ENCODE measurements around the gene MRPS11.
"Not testable (repeated sequence)": the region's sequence is repeated elsewhere in the genome, so short reads cannot be mapped to it uniquely, and the experiment has no call there.

The MRPS11 gene

GRCh38 chr15:88454867-88455810 is 12.4 kb upstream of the MRPS11 start:
- peak in 1 of 3 experiments; percentile 36 for DNase-seq (ENCODE audit: low read depth in 3 of 3)

GRCh38 chr15:88456733-88457132 is 10.8 kb upstream of the MRPS11 start:
- no peak for DNase-seq (ENCODE audit: low read depth in 3 of 3)

DNA sequence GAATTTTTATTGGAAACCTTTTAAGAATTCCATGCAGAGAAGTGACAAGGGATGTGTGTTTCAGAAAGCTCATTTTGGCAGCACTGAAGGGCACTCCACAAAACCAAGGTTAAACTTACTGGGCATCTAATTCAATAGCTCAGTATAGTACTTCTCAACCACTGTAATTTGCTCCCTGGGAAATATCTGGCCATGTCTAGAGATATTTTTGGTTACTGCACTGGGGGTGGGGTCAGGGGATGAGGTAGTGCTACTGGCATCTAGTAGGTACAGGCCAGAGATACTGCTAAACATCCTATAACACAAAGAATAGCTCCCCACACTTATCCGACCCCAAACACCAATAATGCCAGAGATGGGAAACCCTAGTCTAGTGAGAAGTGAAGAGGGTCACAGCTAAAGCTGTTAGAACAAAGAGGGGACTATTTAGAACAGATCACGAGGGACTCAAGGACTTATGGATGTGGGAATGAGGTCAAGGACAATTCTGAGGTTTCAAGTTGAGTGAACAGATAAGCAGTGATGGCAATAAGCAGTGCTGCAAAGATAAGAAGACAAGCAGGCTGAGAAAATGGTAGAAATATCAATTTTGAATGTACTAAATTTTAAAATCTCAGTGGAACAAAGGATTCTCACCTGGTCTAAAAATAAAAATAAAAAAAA is 3.5 kb upstream of the MRPS11 start:
- no peak for DNase-seq (ENCODE audit: low read depth in 3 of 3)

GRCh38 chr15:88465633-88466224 is 1.8 kb upstream of the MRPS11 start:
- peak in 1 of 3 experiments; percentile 14 for DNase-seq (ENCODE audit: low read depth in 3 of 3)

DNA sequence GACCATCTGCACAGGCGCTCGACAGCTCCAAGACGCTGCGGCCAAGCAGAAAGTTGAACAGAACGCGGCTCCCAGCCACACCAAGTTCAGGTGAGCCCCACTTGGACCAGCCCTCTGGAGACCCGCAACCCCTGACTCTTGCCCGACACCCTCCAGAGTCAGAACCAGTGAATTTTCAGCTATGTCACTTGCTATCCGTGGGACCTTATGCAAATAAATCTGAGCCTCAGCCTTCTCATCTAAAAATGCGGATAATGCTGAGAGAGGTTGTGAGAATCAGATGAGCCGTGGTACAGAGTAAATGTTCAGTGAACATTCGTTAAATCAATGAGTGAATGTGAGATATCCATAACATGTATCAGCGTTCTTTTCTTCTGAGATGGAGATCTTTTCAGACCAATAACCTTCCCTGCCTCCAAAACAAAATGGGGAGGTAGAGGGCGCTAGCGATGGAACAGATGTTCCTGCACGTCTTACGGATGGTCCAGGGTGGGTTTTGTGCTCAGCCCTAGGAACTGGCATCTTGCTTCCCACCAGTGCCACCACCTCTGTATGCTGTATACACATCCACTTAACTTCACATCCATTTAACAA is 524 bp downstream of the MRPS11 start:
- DNase-seq (ENCODE audit: low read depth in 3 of 3): no peak

DNA sequence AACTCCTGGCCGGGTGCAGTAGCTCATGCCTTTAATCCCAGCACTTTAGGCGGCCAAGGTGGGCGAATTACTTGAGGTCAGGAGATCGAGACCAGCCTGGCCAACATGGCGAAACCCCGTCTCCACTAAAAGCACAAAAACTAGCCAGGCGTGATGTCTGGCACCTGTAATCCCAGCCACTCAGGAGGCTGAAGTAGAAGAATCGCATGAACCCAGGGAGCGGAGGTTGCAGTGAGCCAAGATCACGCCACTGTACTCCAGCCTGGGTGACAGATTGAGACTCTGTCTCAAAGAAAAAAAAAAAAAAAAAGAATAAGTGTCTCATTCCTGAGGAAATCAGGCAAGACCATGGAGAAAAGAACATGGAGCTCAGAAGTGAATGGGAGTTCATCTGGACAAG is 1.2 kb downstream of the MRPS11 start:
- not testable (repeated sequence) for DNase-seq (ENCODE audit: low read depth in 3 of 3)

- DNase-seq (ENCODE audit: low read depth in 3 of 3): no peak
Observed at GRCh38 chr15:88469321-88469720, 1.8 kb downstream of the MRPS11 start.

GRCh38 chr15:88470625-88471372 is 3.3 kb downstream of the MRPS11 start:
- DNase-seq (ENCODE audit: low read depth in 3 of 3): no peak

DNA sequence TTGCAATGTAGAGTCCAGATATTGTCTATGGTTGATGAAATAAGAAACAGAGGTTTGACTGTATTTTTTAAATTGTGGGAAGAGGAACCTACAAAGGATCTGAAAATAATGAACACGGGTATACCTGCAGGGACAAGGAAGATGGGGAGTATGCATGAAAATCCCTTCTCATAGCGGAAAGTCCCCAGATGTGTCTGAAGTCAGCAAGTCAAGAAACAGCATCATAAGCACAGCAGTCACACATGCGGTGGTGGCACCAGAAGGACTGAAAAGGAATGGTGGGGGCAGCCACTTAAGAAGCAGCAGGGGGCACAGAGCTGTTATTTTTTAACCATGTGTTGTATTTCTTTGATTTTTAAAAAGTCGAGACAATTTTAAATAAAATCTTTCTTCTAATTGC is 4.7 kb downstream of the MRPS11 start:
- DNase-seq (ENCODE audit: low read depth in 3 of 3): no peak

GRCh38 chr15:88473661-88474293 is 6.3 kb downstream of the MRPS11 start:
- not testable (repeated sequence) for DNase-seq (ENCODE audit: low read depth in 3 of 3)

DNA sequence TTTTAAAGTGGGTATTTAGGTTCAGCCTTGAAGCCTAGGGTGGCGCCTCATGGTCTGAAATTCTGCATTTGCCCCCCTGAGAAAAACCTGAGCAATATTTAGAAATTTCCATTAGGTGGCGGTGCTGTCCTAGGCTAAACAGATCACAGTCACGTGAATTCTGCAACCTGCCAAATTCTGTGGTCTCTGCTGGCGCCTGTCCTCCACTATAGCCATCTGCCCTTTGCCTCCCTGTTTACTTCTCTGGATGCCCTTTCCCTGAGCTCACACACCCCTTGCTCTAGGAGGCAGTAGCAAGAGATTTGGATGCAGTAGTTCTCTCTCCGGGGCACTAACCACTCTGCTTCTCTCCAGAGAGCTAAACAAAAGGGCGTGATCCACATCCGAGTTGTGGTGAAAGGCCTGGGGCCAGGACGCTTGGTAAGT is 9.1 kb downstream of the MRPS11 start:
- no peak for DNase-seq (ENCODE audit: low read depth in 3 of 3)

DNA sequence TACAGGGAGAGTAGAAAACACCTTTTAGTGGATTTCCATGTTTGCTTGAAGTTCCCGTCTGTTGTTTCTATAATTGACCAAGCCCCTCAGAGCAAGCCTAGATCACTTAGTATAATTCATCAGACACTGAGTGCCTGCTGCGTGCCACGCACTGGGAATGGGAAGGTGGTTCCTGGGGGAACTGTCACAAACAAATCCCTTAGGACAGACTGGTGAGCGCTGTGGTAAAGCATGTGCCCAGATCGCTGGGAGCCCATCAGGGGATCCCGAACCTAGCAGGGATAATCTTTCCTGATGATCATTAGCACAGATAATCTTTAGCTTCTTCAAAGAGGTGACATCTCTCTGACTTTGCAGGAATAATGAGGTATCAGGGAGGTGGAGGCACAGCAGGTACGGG is 9.6 kb downstream of the MRPS11 start:
- no peak for DNase-seq (ENCODE audit: low read depth in 3 of 3)

DNA sequence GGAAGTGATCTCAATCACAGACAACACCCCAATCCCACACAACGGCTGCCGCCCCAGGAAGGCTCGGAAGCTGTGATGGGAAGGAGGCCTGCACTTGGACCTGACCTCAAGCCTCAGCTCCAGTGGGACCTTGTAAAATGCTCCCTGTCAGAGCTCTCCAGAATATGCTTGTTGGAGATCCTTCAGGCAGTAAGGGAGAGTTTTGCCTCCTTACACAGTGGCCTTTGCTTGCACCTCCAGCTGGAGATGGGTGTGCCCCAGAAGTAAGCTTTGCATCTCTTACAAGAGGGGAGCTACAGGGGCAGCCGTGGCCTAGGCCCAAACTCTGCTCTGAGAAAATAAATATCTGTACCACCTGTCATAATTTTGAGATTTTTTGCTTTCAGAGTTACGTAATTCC is 10.4 kb downstream of the MRPS11 start:
- no peak for DNase-seq (ENCODE audit: low read depth in 3 of 3)

DNA sequence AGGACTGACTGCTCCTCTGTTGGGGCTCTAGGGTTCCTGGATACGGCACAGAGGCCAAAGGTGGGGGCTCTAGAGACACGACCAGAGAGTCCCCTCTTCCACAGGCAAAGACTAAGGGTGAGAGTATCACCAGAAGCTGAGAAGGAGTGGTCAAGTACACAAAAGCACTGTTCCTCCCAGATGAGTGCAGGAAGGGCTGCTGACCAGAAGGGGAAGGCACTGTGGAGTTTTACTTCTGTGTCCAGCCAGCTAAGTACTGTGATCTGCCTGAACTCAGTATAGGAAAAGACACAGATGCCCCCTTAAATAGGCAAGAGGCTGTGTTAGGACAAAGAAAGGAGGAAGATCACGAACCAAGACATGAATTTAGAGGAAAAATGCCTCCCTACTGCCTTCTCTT is 11.7 kb downstream of the MRPS11 start:
- DNase-seq (ENCODE audit: low read depth in 3 of 3): no peak

GRCh38 chr15:88480981-88481380 is 13.5 kb downstream of the MRPS11 start:
- no peak for DNase-seq (ENCODE audit: low read depth in 3 of 3)

DNA sequence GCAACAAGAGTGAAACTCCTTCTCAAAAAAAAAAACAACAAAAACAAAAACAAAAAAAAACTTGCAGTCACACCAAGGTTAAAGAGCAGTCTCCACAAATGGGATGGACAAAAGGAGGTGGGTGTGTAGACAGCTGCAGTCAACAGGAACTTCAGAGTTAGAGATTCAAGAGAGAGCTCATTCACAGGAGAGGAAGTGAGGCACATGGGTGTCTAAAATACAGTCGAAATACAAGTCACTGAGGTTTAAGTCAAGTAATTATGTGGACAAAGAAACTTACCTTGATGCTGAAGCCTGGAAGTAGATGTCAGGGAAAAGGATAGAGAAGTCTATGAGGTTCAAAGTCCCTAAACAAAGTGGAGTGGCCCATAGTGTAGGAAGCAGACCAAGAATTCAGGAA is 14.8 kb downstream of the MRPS11 start:
- no peak for DNase-seq (ENCODE audit: low read depth in 3 of 3)

DNA sequence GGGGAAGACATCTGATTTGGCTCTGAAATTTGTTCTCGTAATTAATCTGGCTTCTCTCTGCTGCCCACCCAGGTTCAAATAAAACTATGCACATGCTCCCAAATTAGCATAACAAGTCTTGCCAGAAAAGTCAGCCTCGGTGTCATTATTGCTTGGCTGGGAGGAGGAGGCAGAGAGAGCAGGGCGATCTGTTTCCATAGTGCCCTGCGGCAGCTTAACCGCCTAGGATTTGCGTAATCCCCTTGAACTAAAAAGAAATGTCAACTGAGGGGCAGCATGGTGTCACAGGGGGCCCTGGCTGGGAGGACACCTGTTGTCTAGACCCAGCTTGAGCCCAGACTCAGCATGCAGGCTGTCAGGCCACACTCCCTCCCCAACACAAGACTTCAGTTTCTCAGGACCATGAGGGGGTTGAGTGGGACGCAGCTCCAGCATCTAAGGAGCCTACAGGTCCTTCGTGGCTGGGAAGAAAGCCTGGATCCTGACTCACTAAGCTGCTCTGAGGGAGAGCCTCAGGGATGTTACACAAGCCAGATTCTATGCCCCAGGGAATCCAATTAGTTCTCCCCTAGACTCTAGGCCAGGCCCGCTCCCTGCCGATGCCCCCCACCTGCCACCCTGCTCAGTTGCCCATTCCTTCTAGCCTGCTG is 17.3 kb downstream of the MRPS11 start:
- no peak for DNase-seq (ENCODE audit: low read depth in 3 of 3)

- DNase-seq (ENCODE audit: low read depth in 3 of 3): no peak
Observed at GRCh38 chr15:88487178-88487795, 19.8 kb downstream of the MRPS11 start.

DNA sequence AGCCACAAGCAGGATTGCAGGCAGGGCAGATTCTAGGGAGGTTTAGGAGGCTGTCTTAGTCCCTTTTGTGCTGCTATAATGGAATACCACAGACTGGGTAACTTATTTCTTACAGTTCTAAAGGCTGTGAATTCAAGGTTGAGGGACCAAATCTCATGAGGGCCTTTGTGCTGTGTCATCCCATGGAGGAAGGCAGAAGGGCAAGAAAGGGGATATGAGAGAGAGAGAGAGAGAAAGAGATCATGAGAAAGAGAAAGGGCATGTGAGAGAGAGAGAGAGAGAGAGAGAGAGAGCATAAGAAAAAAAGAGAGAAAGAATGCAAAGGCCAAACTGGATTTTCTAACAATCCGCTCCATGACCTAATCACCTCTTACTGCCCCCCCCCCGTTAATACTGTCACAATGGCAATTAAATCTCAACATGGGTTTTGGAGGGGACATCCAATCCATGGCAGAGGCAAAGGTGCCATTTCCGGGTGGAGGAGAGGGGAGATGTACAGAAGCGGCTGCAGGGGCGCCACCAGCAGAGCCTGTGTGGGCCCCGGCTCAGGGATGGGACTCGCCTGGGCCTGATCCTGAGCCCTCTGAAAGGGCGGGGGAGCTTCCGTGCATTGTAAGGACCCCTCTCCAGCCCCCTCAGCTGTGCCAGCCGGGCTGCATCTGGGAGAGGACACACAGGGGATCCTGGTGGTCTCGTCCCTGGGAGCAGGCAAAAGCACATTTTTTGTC is 20.5 kb downstream of the MRPS11 start:
- DNase-seq (ENCODE audit: low read depth in 3 of 3): no peak

Data from stimulated activated CD4-positive, alpha-beta T cell treated with anti-CD3 and anti-CD28 coated beads, TNF-alpha, amount 100 ng/mL, for 24 hours (primary cell).